Pancreas (tissue), 10 donors: Measurements from ENCODE around the gene LSMEM2. TPM values are rescaled to one million over a fixed set of nuclear protein-coding genes. Genes with fewer than 3 reads are reported as not detected.

Experiments
- ATAC-seq, 4 donors: fragments of 200-7000 bp; cut with Tn5 transposase; one replicate each; pipeline versions ENCODE4 v1.8.0 to v1.9.1; 2020; ENCODE audit warnings: mild to moderate bottlenecking in 4 of 4, moderate library complexity in 4 of 4
- DNase-seq, 6 donors: peaks; one replicate each; pipeline ENCODE4 v3.0.0-alpha.2; 2020
- FAIRE-seq: peaks from 2 replicates; lab custom pipeline; 2012; peaks lifted over from hg19 to GRCh38; lab: Jason Lieb, UNC
- H3K27ac ChIP-seq, 4 donors: fragments of 200-600 bp; sonication (generic); 1 replicate in 3 of 4; 2 replicates in 1 of 4; pipeline versions ENCODE4 v1.5.0 to v1.8.0; 2020
- H3K27me3 ChIP-seq, 4 donors: fragments of 200-600 bp; one replicate each; pipeline ENCODE4 v1.8.0; 2021
- H3K36me3 ChIP-seq, 3 donors: fragments of 200-600 bp; sonication (generic) in 1 of 3; one replicate each; pipeline versions ENCODE4 v1.5.0 to v1.8.0; 2020 to 2021
- H3K4me1 ChIP-seq, 3 donors: fragments of 200-600 bp; one replicate each; pipeline ENCODE4 v1.8.0; 2021
- H3K4me3 ChIP-seq, 4 donors: fragments of 200-600 bp; sonication (generic) in 2 of 4; one replicate each; pipeline versions ENCODE4 v1.5.0 to v1.8.0; 2020 to 2021
- H3K9me3 ChIP-seq, 4 donors: fragments of 200-600 bp; one replicate each; pipeline ENCODE4 v1.8.0; 2021
- CTCF ChIP-seq, 4 donors: fragments of 200-600 bp; sonication (generic) in 3 of 4; IDR thresholded peaks; one replicate each; pipeline versions ENCODE4 v1.5.0 to v1.8.0; 2021; ENCODE audit warnings: antibody characterized with exemption in 4 of 4
- WGBS, 2 donors: extraction: QIAGEN DNeasy Blood & Tissue Kit; methylation state at CpG; one replicate each; pipeline ENCODE4 v1.1.7; 2013; 5-methylcytosine and 5-hydroxymethylcytosine counted together
- intact Hi-C, 3 donors: fragments of 100-400 bp; cut with DNase I; formaldehyde crosslinking; loops; one replicate each; pipeline versions ENCODE4 v1.11.1 to v1.14.2; 2022
- polyA plus RNA-seq, 2 donors: library from polyadenylated mRNA; stranded (reverse); fragments of 200-250 nt; gene quantifications; one replicate each; pipeline ENCODE4 v1.2.3, GENCODE V29; 2013
- total RNA-seq, 6 donors: library from RNA; stranded (reverse); fragmentation: NEBNext Ultra II Directional in 4 of 6; extraction: Animal tissue kit (Norgen Biotek cat#: 25700) in 4 of 6; gene quantifications; one replicate each; pipeline versions ENCODE4 v1.2.1 to v1.2.4, GENCODE V29; 2021 to 2023
- donor health status: healthy with polysubstance abuse.
- donor health status: DM: no; HTN: no; CAD: no; lungs with moderate emphysema.
- donor health status: DM: no; HTN: no; CAD: no.
- donor health status: control.
- donor health status: control.
- donor health status: Bipolar disorder and iron deficiency.
- donor health status: DM: yes; HTN: yes; CAD: no.
- donor health status: DM: no; HTN: no; CAD: no.
- donor health status: DM: no; HTN: no; CAD: no.
- donor health status: DM: yes; HTN: yes; CAD: no.

The LSMEM2 gene
- total RNA-seq (under 1 TPM in 1 of 6 donors, not detected in 5; 0.12 TPM), polyA plus RNA-seq (1 to 10 TPM in 1 of 2 donors, under 1 TPM in 1; 0.15 to 2.1 TPM)

- ATAC-seq = no peak
- DNase-seq = peak in 1 of 6 donors; percentile 19
- FAIRE-seq = no peak
- H3K4me1 ChIP-seq = no peaks in the 10 kb centered on the region
- 37 to 71% methylated on average over 2 of the region's 2 CpGs for WGBS, 2 donors
- no peak within 1 kb of the TSS for H3K27ac ChIP-seq
- no peak for TF ChIP-seq CTCF (IDR thresholded peaks at IDR 0.05)
- peaks cover 0 to 18% (median 5%) of the 10 kb centered on the region in 3 donors for H3K36me3 ChIP-seq
- no peaks in the 10 kb centered on the region for H3K27me3 ChIP-seq
- no peaks in the 10 kb centered on the region for H3K9me3 ChIP-seq
- H3K4me3 ChIP-seq = no peak within 1 kb of the TSS
- intact Hi-C loops = no loop called here
Observed at GRCh38 chr3:50278880-50279224, at the start of gene LSMEM2. TSS of gene LSMEM2 (plus strand) at chr3:50279087. CDS start at chr3:50279114, 27 bp downstream.

- intact Hi-C loops = loop anchor here in 2 of 3 donors (5.0 kb wide), 1 partner anchor 43 kb away; no protein-coding TSS in a partner anchor
- ATAC-seq (no peak), FAIRE-seq (no peak), DNase-seq (peak in 1 of 6 donors; percentile 43)
- H3K36me3 ChIP-seq = no peaks in the 10 kb centered on the region
- peak overlapping the region in 3 of 4 donors; percentile 16 to 50 (median 34) for H3K27ac ChIP-seq
- TF ChIP-seq CTCF (IDR thresholded peaks at IDR 0.05) = no peak
- peaks cover 0 to 7% (median 4%) of the 10 kb centered on the region in 3 donors for H3K4me1 ChIP-seq
- no peak overlapping the region for H3K4me3 ChIP-seq
- WGBS, 2 donors = 86 to 91% methylated on average over 3 of the region's 3 CpGs
- no peaks in the 10 kb centered on the region for H3K27me3 ChIP-seq
- no peaks in the 10 kb centered on the region for H3K9me3 ChIP-seq
Observed at GRCh38 chr3:50229490-50229889, 49.4 kb upstream of the LSMEM2 start.

GRCh38 chr3:50230104-50230793 lies 48.6 kb upstream of the LSMEM2 start:
- 85 to 91% methylated on average over 8 of the region's 8 CpGs for WGBS, 2 donors
- DNase-seq = peak in 1 of 6 donors; percentile 54
- Histone ChIP-seq H3K9me3 (no peaks in the 10 kb centered on the region), H3K4me3 (no peak overlapping the region), H3K4me1 (peaks cover 0 to 7% (median 4%) of the 10 kb centered on the region in 3 donors), H3K27ac (peak overlapping the region in 3 of 4 donors; percentile 16 to 50 (median 34)), H3K36me3 (no peaks in the 10 kb centered on the region), H3K27me3 (no peaks in the 10 kb centered on the region)
- ATAC-seq = no peak
- intact Hi-C loops = no loop called here
- TF ChIP-seq CTCF (IDR thresholded peaks at IDR 0.05) = no peak
- FAIRE-seq = no peak

- WGBS, 2 donors = 84 to 90% methylated on average over 4 of the region's 4 CpGs
- TF ChIP-seq CTCF (IDR thresholded peaks at IDR 0.05) = no peak
- no peak for FAIRE-seq
Observed at GRCh38 chr3:50230794-50231125, 48.1 kb upstream of the LSMEM2 start.

GRCh38 chr3:50231581-50231980 lies 47.3 kb upstream of the LSMEM2 start:
- TF ChIP-seq CTCF (IDR thresholded peaks at IDR 0.05) = no peak
- no peak for FAIRE-seq
- 67 to 78% methylated on average over 5 of the region's 5 CpGs for WGBS, 2 donors
- Histone ChIP-seq H3K9me3 (no peaks in the 10 kb centered on the region), H3K4me3 (no peak overlapping the region), H3K36me3 (no peaks in the 10 kb centered on the region), H3K27me3 (no peaks in the 10 kb centered on the region), H3K4me1 (peaks cover 0 to 7% (median 4%) of the 10 kb centered on the region in 3 donors), H3K27ac (no peak overlapping the region)
- ATAC-seq = no peak
- intact Hi-C loops = no loop called here
- no peak for DNase-seq

More at GRCh38 chr3:50230794-50231125, 48.1 kb upstream of the LSMEM2 start:
- Histone ChIP-seq H3K9me3 (no peaks in the 10 kb centered on the region), H3K27me3 (no peaks in the 10 kb centered on the region), H3K27ac (no peak overlapping the region), H3K4me3 (no peak overlapping the region), H3K36me3 (no peaks in the 10 kb centered on the region), H3K4me1 (peaks cover 0 to 7% (median 4%) of the 10 kb centered on the region in 3 donors)
- ATAC-seq (no peak), DNase-seq (no peak)
- intact Hi-C loops = no loop called here
